Mesenchymal stem cell (in vitro differentiated cells and primary cell): ENCODE results near the gene TRIM31.

Source experiments
- DNase-seq: peaks from one replicate; pipeline ENCODE4 v3.0.0-alpha.2; 2013
- H2AFZ ChIP-seq: one replicate; pipeline ENCODE4 v1.6.1; 2013; ENCODE audit warnings: low read depth, mild to moderate bottlenecking, control low read depth, inconsistent platforms, low read length, moderate library complexity
- H2AK5ac ChIP-seq: 2 replicates; pipeline ENCODE4 v1.6.1; 2013; ENCODE audit warnings: low read length, moderate library complexity, mild to moderate bottlenecking, inconsistent platforms; ENCODE audit not compliant: severe bottlenecking
- H2BK120ac ChIP-seq: one replicate; pipeline ENCODE4 v1.6.1; 2013; ENCODE audit warnings: low read depth, mild to moderate bottlenecking, inconsistent platforms, low read length, moderate library complexity
- H2BK12ac ChIP-seq, 2 experiments: one replicate each; pipeline ENCODE4 v1.6.1; 2013; ENCODE audit warnings: inconsistent platforms in 2 of 2, low read length in 2 of 2, mild to moderate bottlenecking in 2 of 2, moderate library complexity in 2 of 2, control low read depth in 1 of 2
- H2BK15ac ChIP-seq: one replicate; pipeline ENCODE4 v1.6.1; 2013; ENCODE audit warnings: mild to moderate bottlenecking, low read depth, inconsistent platforms; ENCODE audit not compliant: poor library complexity, severe bottlenecking
- H2BK5ac ChIP-seq: 2 replicates; pipeline ENCODE4 v1.6.1; 2013; ENCODE audit warnings: low read depth, mild to moderate bottlenecking, low read length, control low read depth, inconsistent platforms; ENCODE audit not compliant: poor library complexity, severe bottlenecking
- H3K14ac ChIP-seq, 2 experiments: one replicate each; pipeline ENCODE4 v1.6.1; 2013; ENCODE audit warnings: inconsistent platforms in 2 of 2, low read length in 2 of 2, control low read depth in 1 of 2, mild to moderate bottlenecking in 1 of 2, moderate library complexity in 1 of 2
- H3K18ac ChIP-seq, 2 experiments: one replicate each; pipeline ENCODE4 v1.6.1; 2013; ENCODE audit warnings: inconsistent platforms in 2 of 2, low read length in 2 of 2, control low read depth in 1 of 2, low read depth in 1 of 2, mild to moderate bottlenecking in 1 of 2
- H3K23ac ChIP-seq, 2 experiments: one replicate each; pipeline ENCODE4 v1.6.1; 2013; ENCODE audit warnings: inconsistent platforms in 2 of 2, low read length in 2 of 2, mild to moderate bottlenecking in 2 of 2, moderate library complexity in 2 of 2, control low read depth in 1 of 2
- H3K27ac ChIP-seq: 2 replicates; pipeline ENCODE4 v1.5.1; 2013; ENCODE audit warnings: mild to moderate bottlenecking, moderate library complexity, low read length, control low read depth, inconsistent platforms; ENCODE audit not compliant: poor library complexity, severe bottlenecking
- H3K27me3 ChIP-seq, 2 experiments: 2 replicates each; pipeline versions ENCODE4 v1.6.1 to v1.7.0; 2013; ENCODE audit warnings: low read length in 2 of 2, mild to moderate bottlenecking in 2 of 2, moderate library complexity in 2 of 2, control low read depth in 1 of 2, inconsistent platforms in 1 of 2; ENCODE audit not compliant: control insufficient read depth in 1 of 2, insufficient read depth in 1 of 2
- H3K36me3 ChIP-seq, 2 experiments: 2 replicates each; pipeline versions ENCODE4 v1.6.1 to v1.7.0; 2013; ENCODE audit warnings: low read length in 2 of 2, control low read depth in 1 of 2, inconsistent platforms in 1 of 2, low read depth in 1 of 2, mild to moderate bottlenecking in 1 of 2; ENCODE audit not compliant: insufficient read depth in 2 of 2, control insufficient read depth in 1 of 2
- H3K4ac ChIP-seq, 2 experiments: one replicate each; pipeline ENCODE4 v1.6.1; 2013; ENCODE audit warnings: inconsistent platforms in 2 of 2, low read length in 2 of 2, mild to moderate bottlenecking in 2 of 2, moderate library complexity in 2 of 2, control low read depth in 1 of 2, low read depth in 1 of 2
- H3K4me1 ChIP-seq: 2 replicates; pipeline ENCODE4 v1.6.1; 2013; ENCODE audit warnings: low read depth, low read length, control low read depth; ENCODE audit not compliant: control insufficient read depth, insufficient read depth
- H3K4me2 ChIP-seq: 2 replicates; pipeline ENCODE4 v1.6.1; 2013; ENCODE audit warnings: low read length, mild to moderate bottlenecking, inconsistent platforms; ENCODE audit not compliant: poor library complexity, severe bottlenecking
- H3K4me3 ChIP-seq, 2 experiments: 2 replicates each; pipeline versions ENCODE4 v1.5.1 to v1.7.0; 2013; ENCODE audit warnings: low read length in 2 of 2, mild to moderate bottlenecking in 2 of 2, control low read depth in 1 of 2, low read depth in 1 of 2; ENCODE audit not compliant: insufficient read depth in 1 of 2
- H3K79me1 ChIP-seq: replicated peaks from 2 replicates; pipeline ENCODE4 v1.6.1; 2013; ENCODE audit warnings: mild to moderate bottlenecking, control low read depth, low read length, inconsistent platforms; ENCODE audit not compliant: poor library complexity, severe bottlenecking
- H3K9ac ChIP-seq: 2 replicates; pipeline ENCODE4 v1.7.0; 2013; ENCODE audit warnings: mild to moderate bottlenecking, low read length, moderate library complexity
- H3K9me3 ChIP-seq: 2 replicates; pipeline ENCODE4 v1.7.0; 2013; ENCODE audit warnings: mild to moderate bottlenecking, low read length; ENCODE audit not compliant: control insufficient read depth
- H4K8ac ChIP-seq: one replicate; pipeline ENCODE4 v1.6.1; 2013; ENCODE audit warnings: inconsistent platforms, mild to moderate bottlenecking, low read length, moderate library complexity
- H4K91ac ChIP-seq: one replicate; pipeline ENCODE4 v1.6.1; 2013; ENCODE audit warnings: mild to moderate bottlenecking, low read length, inconsistent platforms
- WGBS: methylation state at CpG from one replicate; pipeline ENCODE4 v1.1.7; 2013; ENCODE audit warnings: mixed read lengths; 5-methylcytosine and 5-hydroxymethylcytosine counted together

Gene TRIM31

GRCh38 chr6:30077218-30077617 lies 35.7 kb downstream of the TRIM31 start:
- no peak overlapping the region for H3K4ac ChIP-seq
- H4K91ac ChIP-seq, result no peak overlapping the region
- peaks cover 20% of the 10 kb centered on the region for H3K4me1 ChIP-seq
- no peak overlapping the region for H3K4me2 ChIP-seq
- H4K8ac ChIP-seq, result no peak overlapping the region
- 61% methylated on average over 3 of the region's 4 CpGs for WGBS
- H2AFZ ChIP-seq, result no peak overlapping the region
- H3K79me1 ChIP-seq, result no peaks in the 10 kb centered on the region
- H2BK15ac ChIP-seq, result no peak overlapping the region
- H3K36me3 ChIP-seq, result no peaks in the 10 kb centered on the region
- no peak for DNase-seq
- H2BK12ac ChIP-seq, result no peak overlapping the region
- H3K18ac ChIP-seq, result no peak overlapping the region
- H3K4me3 ChIP-seq, result no peak overlapping the region
- H2BK120ac ChIP-seq, result no peak overlapping the region
- no peak overlapping the region for H3K23ac ChIP-seq
- no peak overlapping the region for H2AK5ac ChIP-seq
- no peak overlapping the region for H2BK5ac ChIP-seq
- no peak overlapping the region for H3K14ac ChIP-seq
- H3K9me3 ChIP-seq, result no peaks in the 10 kb centered on the region
- no peak overlapping the region for H3K9ac ChIP-seq
- H3K27me3 ChIP-seq, result peaks cover 78 to 80% of the 10 kb centered on the region in 2 experiments
- H3K27ac ChIP-seq, result no peak overlapping the region

- H3K18ac ChIP-seq, result peak overlapping the region in 1 of 2 experiments; percentile 29
- no peak overlapping the region for H3K14ac ChIP-seq
- no peak overlapping the region for H3K4ac ChIP-seq
- no peak overlapping the region for H2BK5ac ChIP-seq
- DNase-seq, result no peak
- H2BK12ac ChIP-seq, result no peak overlapping the region
- no peak overlapping the region for H4K8ac ChIP-seq
- no peak overlapping the region for H2BK15ac ChIP-seq
- no peak overlapping the region for H2AK5ac ChIP-seq
- no peaks in the 10 kb centered on the region for H3K9me3 ChIP-seq
- no peaks in the 10 kb centered on the region for H3K79me1 ChIP-seq
- WGBS, result 39% methylated on average over 15 of the region's 22 CpGs
- H4K91ac ChIP-seq, result no peak overlapping the region
- peaks cover 0 to 3% of the 10 kb centered on the region in 2 experiments for H3K36me3 ChIP-seq
- H3K9ac ChIP-seq, result no peak overlapping the region
- H2BK120ac ChIP-seq, result no peak overlapping the region
- peak overlapping the region in 1 of 2 experiments; percentile 80 for H3K23ac ChIP-seq
- H3K4me3 ChIP-seq, result peak overlapping the region in 1 of 2 experiments; percentile 63
- H3K27me3 ChIP-seq, result peaks cover 86 to 92% of the 10 kb centered on the region in 2 experiments
- no peak overlapping the region for H2AFZ ChIP-seq
- no peak overlapping the region for H3K4me2 ChIP-seq
- H3K27ac ChIP-seq, result no peak overlapping the region
- peaks cover 25% of the 10 kb centered on the region for H3K4me1 ChIP-seq
These were observed 36.8 kb downstream of the TRIM31 start for GRCh38 chr6:30075790-30076732.

- Histone ChIP-seq H2AK5ac (no peak within 1 kb of the TSS), H3K18ac (peak within 1 kb of the TSS in 1 of 2 experiments; percentile 29), H3K9ac (no peak within 1 kb of the TSS), H3K23ac (peak within 1 kb of the TSS in 1 of 2 experiments; percentile 94), H2BK15ac (no peak within 1 kb of the TSS), H3K9me3 (no peaks in the 10 kb centered on the region), H2AFZ (peak within 1 kb of the TSS; percentile 62), H2BK12ac (no peak within 1 kb of the TSS), H3K14ac (no peak within 1 kb of the TSS), H3K4me2 (peak within 1 kb of the TSS; percentile 58), H2BK120ac (no peak within 1 kb of the TSS), H3K27ac (no peak within 1 kb of the TSS), H4K91ac (no peak within 1 kb of the TSS), H2BK5ac (no peak within 1 kb of the TSS), H3K4me1 (peaks cover 28% of the 10 kb centered on the region), H3K4me3 (peak within 1 kb of the TSS; percentile 36 to 63), H3K79me1 (peaks cover 3% of the 10 kb centered on the region), H3K4ac (no peak within 1 kb of the TSS), H3K36me3 (peaks cover 2 to 10% of the 10 kb centered on the region in 2 experiments), H4K8ac (no peak within 1 kb of the TSS), H3K27me3 (peaks cover 86 to 100% of the 10 kb centered on the region in 2 experiments)
- no peak for DNase-seq
- WGBS, result 2% methylated on average over 44 of the region's 64 CpGs
These were observed 37.6 kb downstream of the TRIM31 start, which contains the start of gene RNF39 for GRCh38 chr6:30075094-30075789. RNF39 (minus strand) TSS chr6:30075769; CDS start chr6:30075585, 184 bp downstream.
